Stimulated activated effector memory CD8-positive, alpha-beta T cell treated with anti-CD3 and anti-CD28 coated beads, Interleukin-12 subunit alpha, Interleukin-12 subunit beta, amount 100 ng/mL, for 72 hours (primary cell): ENCODE results near the gene QSOX2.

Experiments used
- ATAC-seq: fragments of 150-1000 bp; cut with Tn5 transposase; 2 replicates; pipeline ENCODE4 v1.10.0; 2021
- DNase-seq, 2 donors: peaks; one replicate each; pipeline ENCODE4 v3.0.0; 2021 to 2022; ENCODE audit warnings: low spot score in 2 of 2
- H3K27ac Mint-ChIP-seq: one replicate; pipeline ENCODE4 v1.8.0; 2022; ENCODE audit warnings: mild to moderate bottlenecking, mixed read lengths
- H3K36me3 Mint-ChIP-seq: one replicate; pipeline ENCODE4 v1.8.0; 2022; ENCODE audit warnings: mild to moderate bottlenecking, mixed read lengths
- H3K4me1 Mint-ChIP-seq: one replicate; pipeline ENCODE4 v1.8.0; 2022; ENCODE audit warnings: mixed read lengths
- H3K4me3 Mint-ChIP-seq: one replicate; pipeline ENCODE4 v1.8.0; 2022; ENCODE audit warnings: mild to moderate bottlenecking, mixed read lengths
- H3K9me3 Mint-ChIP-seq: one replicate; pipeline ENCODE4 v1.8.0; 2022; ENCODE audit warnings: mixed read lengths

Gene QSOX2

GRCh38 chr9:136170006-136170901 is 75.4 kb downstream of the QSOX2 start:
- Mint-ChIP-seq H3K4me3 (no peak overlapping the region), H3K4me1 (peaks cover 7% of the 10 kb centered on the region), H3K36me3 (no peaks in the 10 kb centered on the region), H3K9me3 (no peaks in the 10 kb centered on the region), H3K27ac (no peak overlapping the region)
- ATAC-seq = peak; percentile 75
- DNase-seq = peak; percentile 56 to 77

GRCh38 chr9:136169495-136169894 is 76.1 kb downstream of the QSOX2 start:
- peaks cover 7% of the 10 kb centered on the region for H3K4me1 Mint-ChIP-seq

DNA sequence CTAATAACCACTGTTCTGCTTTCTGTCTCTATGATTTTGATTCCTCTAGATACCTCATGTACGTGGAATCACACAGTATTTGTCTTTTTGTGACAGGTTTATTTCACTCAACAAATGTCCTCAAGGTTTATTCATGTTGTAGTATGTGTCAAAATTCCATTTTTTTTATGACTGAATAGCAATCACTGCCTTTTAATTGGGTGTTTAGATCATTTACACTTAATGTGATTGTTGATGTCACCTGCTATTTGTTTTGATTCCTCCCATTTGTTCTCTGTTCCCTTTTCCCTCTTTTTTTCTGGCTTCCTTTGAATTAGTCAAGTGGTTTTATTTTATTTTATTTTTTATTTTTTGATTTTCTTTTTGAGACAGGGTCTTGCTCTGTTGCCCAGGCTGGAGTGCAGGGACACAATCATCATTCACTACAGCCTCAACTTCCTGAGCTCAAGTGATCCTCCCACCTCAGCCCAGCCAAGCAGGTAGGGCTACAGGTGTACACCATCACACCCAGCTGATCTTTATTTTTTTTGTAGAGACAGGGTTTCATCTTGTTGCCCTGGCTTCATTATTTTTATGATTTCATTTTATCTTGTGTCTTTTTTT is 82.3 kb downstream of the QSOX2 start:
- no peaks in the 10 kb centered on the region for H3K36me3 Mint-ChIP-seq

More at GRCh38 chr9:136169495-136169894, 76.1 kb downstream of the QSOX2 start:
- no peak overlapping the region for H3K27ac Mint-ChIP-seq
- H3K4me3 Mint-ChIP-seq = no peak overlapping the region
- DNase-seq (no peak), ATAC-seq (no peak)
- H3K36me3 Mint-ChIP-seq = no peaks in the 10 kb centered on the region
- H3K9me3 Mint-ChIP-seq = no peaks in the 10 kb centered on the region

DNA sequence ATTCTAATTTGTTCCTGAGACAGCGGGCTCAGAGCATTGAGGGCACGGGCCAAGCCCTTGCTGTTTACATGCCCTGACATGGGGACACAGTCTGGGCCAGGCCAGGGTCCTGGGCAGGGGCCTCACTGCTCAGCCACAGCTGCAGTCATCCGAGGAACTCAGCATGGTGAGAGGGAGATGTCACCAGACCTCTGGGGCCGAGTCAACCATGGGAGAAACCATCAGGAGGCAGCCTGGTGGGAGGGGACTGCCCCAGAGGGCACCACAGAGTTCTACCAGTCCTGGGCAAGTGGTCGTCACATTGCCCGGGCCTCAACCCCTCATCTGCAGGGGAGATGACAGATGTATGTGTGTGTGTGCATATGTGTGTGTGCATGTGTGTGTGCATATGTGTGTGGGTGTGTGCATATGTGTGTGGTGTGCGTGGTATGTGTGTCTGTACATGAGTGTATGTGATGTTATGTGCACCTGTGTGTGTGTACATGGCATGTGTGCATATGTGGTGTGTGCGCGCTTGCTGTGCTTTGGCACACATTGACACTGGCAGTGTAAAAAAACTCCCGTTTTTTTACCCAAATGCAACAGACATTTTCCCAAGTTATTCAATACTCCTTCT is 84.5 kb downstream of the QSOX2 start:
- Mint-ChIP-seq H3K36me3 (no peaks in the 10 kb centered on the region), H3K9me3 (peaks cover 5% of the 10 kb centered on the region), H3K27ac (no peak overlapping the region), H3K4me3 (no peak overlapping the region), H3K4me1 (no peaks in the 10 kb centered on the region)
- no peak for DNase-seq
- ATAC-seq = no peak

More for the DNA sequence above, 82.3 kb downstream of the QSOX2 start:
- no peaks in the 10 kb centered on the region for H3K4me1 Mint-ChIP-seq
- no peak overlapping the region for H3K4me3 Mint-ChIP-seq
- H3K27ac Mint-ChIP-seq = no peak overlapping the region
- H3K9me3 Mint-ChIP-seq = peaks cover 5% of the 10 kb centered on the region
- ATAC-seq (no peak), DNase-seq (no peak)

DNA sequence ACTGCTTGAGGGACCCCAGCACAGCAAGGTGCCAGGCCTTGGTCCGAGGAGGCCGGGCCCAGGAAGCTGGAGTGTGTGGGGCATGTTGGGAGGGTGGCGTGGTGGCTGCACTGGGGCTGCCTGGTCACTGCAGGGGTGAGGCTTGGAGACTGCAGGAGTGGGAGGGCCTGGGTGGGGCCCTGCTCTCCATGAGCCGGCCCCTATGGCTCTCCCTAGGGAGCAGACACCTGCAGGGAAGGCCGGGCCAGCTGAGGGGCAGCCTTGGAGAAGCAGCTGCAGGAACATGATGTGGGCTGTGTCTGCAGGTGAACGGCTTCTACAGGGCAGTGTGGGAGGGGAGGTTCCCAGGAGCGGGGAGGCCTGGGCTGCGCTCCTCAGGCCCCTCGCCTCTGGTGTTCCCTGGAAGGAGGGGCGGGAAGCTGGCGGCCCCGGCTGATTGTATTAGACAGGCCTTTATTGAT is 85.2 kb downstream of the QSOX2 start:
- H3K27ac Mint-ChIP-seq = no peak overlapping the region
- ATAC-seq (no peak), DNase-seq (no peak)
- H3K4me3 Mint-ChIP-seq = no peak overlapping the region
- H3K9me3 Mint-ChIP-seq = peaks cover 5% of the 10 kb centered on the region
- no peaks in the 10 kb centered on the region for H3K4me1 Mint-ChIP-seq
- no peaks in the 10 kb centered on the region for H3K36me3 Mint-ChIP-seq

- H3K4me3 Mint-ChIP-seq = no peak overlapping the region
- DNase-seq (no peak), ATAC-seq (no peak)
- H3K4me1 Mint-ChIP-seq = no peaks in the 10 kb centered on the region
- H3K9me3 Mint-ChIP-seq = peaks cover 5% of the 10 kb centered on the region
- H3K27ac Mint-ChIP-seq = no peak overlapping the region
- no peaks in the 10 kb centered on the region for H3K36me3 Mint-ChIP-seq
These were observed 85.8 kb downstream of the QSOX2 start for GRCh38 chr9:136159851-136160250.

- no peaks in the 10 kb centered on the region for H3K4me1 Mint-ChIP-seq
- H3K27ac Mint-ChIP-seq = no peak overlapping the region
- no peak for ATAC-seq
- H3K4me3 Mint-ChIP-seq = no peak overlapping the region
- no peaks in the 10 kb centered on the region for H3K9me3 Mint-ChIP-seq
- no peaks in the 10 kb centered on the region for H3K36me3 Mint-ChIP-seq
- DNase-seq = no peak
These were observed 87.9 kb downstream of the QSOX2 start for GRCh38 chr9:136157477-136158265.
